H9 (cell line): ENCODE results near the gene KMT2C. TPM values are rescaled to one million over a fixed set of nuclear protein-coding genes. Genes with fewer than 3 reads are reported as not detected.

Experiments used
- DNase-seq: peaks from one replicate; pipeline ENCODE4 v3.0.0-alpha.2; 2017
- H2AFZ ChIP-seq: one replicate; pipeline ENCODE4 v1.6.1; 2013; ENCODE audit warnings: mild to moderate bottlenecking, low read length, control low read depth, moderate library complexity
- H2AK5ac ChIP-seq: 2 replicates; pipeline ENCODE4 v1.6.1; 2013; ENCODE audit warnings: low read length, control low read depth, mixed read lengths; ENCODE audit not compliant: insufficient read length
- H2BK120ac ChIP-seq: one replicate; pipeline ENCODE4 v1.6.1; 2013; ENCODE audit warnings: low read depth, mild to moderate bottlenecking, low read length, control low read depth, inconsistent platforms; ENCODE audit not compliant: poor library complexity, severe bottlenecking
- H2BK12ac ChIP-seq: 2 replicates; pipeline ENCODE4 v1.6.1; 2013; ENCODE audit warnings: low read length, control low read depth, mixed read lengths, low read depth; ENCODE audit not compliant: insufficient read length
- H2BK15ac ChIP-seq: 2 replicates; pipeline ENCODE4 v1.6.1; 2013; ENCODE audit warnings: low read depth, low read length, control low read depth
- H2BK20ac ChIP-seq: one replicate; pipeline ENCODE4 v1.6.1; 2013; ENCODE audit warnings: low read depth, mild to moderate bottlenecking, low read length, control low read depth, inconsistent platforms; ENCODE audit not compliant: poor library complexity, severe bottlenecking
- H2BK5ac ChIP-seq: 2 replicates; pipeline ENCODE4 v1.6.1; 2013; ENCODE audit warnings: low read length, control low read depth, mixed read lengths; ENCODE audit not compliant: insufficient read length
- H3K14ac ChIP-seq: 2 replicates; pipeline ENCODE4 v1.6.1; 2013; ENCODE audit warnings: low read length, control low read depth; ENCODE audit not compliant: insufficient read depth
- H3K18ac ChIP-seq: 2 replicates; pipeline ENCODE4 v1.6.1; 2013; ENCODE audit warnings: low read depth, mild to moderate bottlenecking, mixed read lengths, low read length, control low read depth; ENCODE audit not compliant: insufficient read length
- H3K23ac ChIP-seq: 2 replicates; pipeline ENCODE4 v1.6.1; 2013; ENCODE audit warnings: low read length, control low read depth, mixed read lengths, low read depth; ENCODE audit not compliant: insufficient read length
- H3K23me2 ChIP-seq: 2 replicates; pipeline ENCODE4 v1.6.1; 2013; ENCODE audit warnings: low read depth, mild to moderate bottlenecking, mixed read lengths, low read length, control low read depth; ENCODE audit not compliant: insufficient read length, poor library complexity, severe bottlenecking
- H3K27ac ChIP-seq: 2 replicates; pipeline ENCODE4 v1.5.1; 2013; ENCODE audit warnings: low read length, control low read depth, mixed read lengths, low read depth; ENCODE audit not compliant: insufficient read length
- H3K27me3 ChIP-seq: 2 replicates; pipeline ENCODE4 v1.6.1; 2013; ENCODE audit warnings: low read length, control low read depth, inconsistent platforms; ENCODE audit not compliant: insufficient read depth
- H3K4ac ChIP-seq: 2 replicates; pipeline ENCODE4 v1.6.1; 2013; ENCODE audit warnings: low read depth, mild to moderate bottlenecking, control low read depth, inconsistent platforms, low read length, moderate library complexity
- H3K4me1 ChIP-seq: 2 replicates; pipeline ENCODE4 v1.6.1; 2013; ENCODE audit warnings: low read length, control low read depth, inconsistent platforms; ENCODE audit not compliant: insufficient read depth
- H3K4me2 ChIP-seq: 2 replicates; pipeline ENCODE4 v1.6.1; 2013; ENCODE audit warnings: low read length, control low read depth, mixed read lengths; ENCODE audit not compliant: insufficient read length, insufficient read depth
- H3K56ac ChIP-seq: 2 replicates; pipeline ENCODE4 v1.6.1; 2013; ENCODE audit warnings: low read depth, mild to moderate bottlenecking, mixed read lengths, low read length, control low read depth; ENCODE audit not compliant: insufficient read length
- H3K79me1 ChIP-seq: 2 replicates; pipeline ENCODE4 v1.6.1; 2013; ENCODE audit warnings: low read depth, mild to moderate bottlenecking, moderate library complexity, low read length, control low read depth, inconsistent platforms; ENCODE audit not compliant: insufficient read depth, poor library complexity, severe bottlenecking
- H3K79me2 ChIP-seq: 2 replicates; pipeline ENCODE4 v1.6.1; 2013; ENCODE audit warnings: low read length, control low read depth, inconsistent platforms; ENCODE audit not compliant: insufficient read depth
- H3K9ac ChIP-seq: 2 replicates; pipeline ENCODE4 v1.6.1; 2013; ENCODE audit warnings: low read length, control low read depth, mixed read lengths; ENCODE audit not compliant: insufficient read length; ENCODE audit errors: extremely low read depth
- H3K9me3 ChIP-seq: one replicate; pipeline ENCODE4 v1.6.1; 2013; ENCODE audit warnings: low read depth, low read length, inconsistent platforms; ENCODE audit not compliant: control insufficient read depth
- H3T11ph ChIP-seq: one replicate; pipeline ENCODE4 v1.6.1; 2013; ENCODE audit warnings: mild to moderate bottlenecking, low read length, control low read depth, inconsistent platforms
- H4K20me1 ChIP-seq: one replicate; pipeline ENCODE4 v1.6.1; 2013; ENCODE audit not compliant: control insufficient read depth, insufficient read length, insufficient read depth
- H4K5ac ChIP-seq: 2 replicates; pipeline ENCODE4 v1.6.1; 2013; ENCODE audit warnings: low read depth, mild to moderate bottlenecking, mixed read lengths, low read length, control low read depth; ENCODE audit not compliant: insufficient read length
- H4K8ac ChIP-seq: replicated peaks from 2 replicates; pipeline ENCODE4 v1.6.1; 2013; ENCODE audit warnings: low read length, control low read depth, mixed read lengths, low read depth; ENCODE audit not compliant: insufficient read length
- H4K91ac ChIP-seq: 2 replicates; pipeline ENCODE4 v1.6.1; 2013; ENCODE audit warnings: low read depth, mild to moderate bottlenecking, moderate library complexity, mixed read lengths, low read length, control low read depth; ENCODE audit not compliant: insufficient read length
- H3K27ac Mint-ChIP-seq, 3 experiments: 2 replicates in 2 of 3; 3 replicates in 1 of 3; pipeline ENCODE4 v1.8.0; 2020 to 2021; ENCODE audit warnings: mixed read lengths in 3 of 3, mild to moderate bottlenecking in 1 of 3, moderate library complexity in 1 of 3
- H3K27me3 Mint-ChIP-seq: 2 replicates; pipeline ENCODE4 v1.8.0; 2021; ENCODE audit warnings: low read depth, mild to moderate bottlenecking, moderate library complexity, mixed read lengths
- H3K36me3 Mint-ChIP-seq, 3 experiments: 2 replicates in 2 of 3; 3 replicates in 1 of 3; pipeline ENCODE4 v1.8.0; 2020 to 2021; ENCODE audit warnings: low read depth in 3 of 3, mixed read lengths in 3 of 3; ENCODE audit not compliant: insufficient read depth in 1 of 3
- H3K4me1 Mint-ChIP-seq, 2 experiments: 2 replicates each; pipeline ENCODE4 v1.8.0; 2020; ENCODE audit warnings: mixed read lengths in 2 of 2
- H3K4me3 Mint-ChIP-seq, 2 experiments: 2 replicates in 1 of 2; 3 replicates in 1 of 2; pipeline ENCODE4 v1.8.0; 2020 to 2021; ENCODE audit warnings: mild to moderate bottlenecking in 2 of 2, mixed read lengths in 2 of 2, moderate library complexity in 1 of 2
- H3K9me3 Mint-ChIP-seq, 2 experiments: 2 replicates in 1 of 2; 3 replicates in 1 of 2; pipeline ENCODE4 v1.8.0; 2020; ENCODE audit warnings: mild to moderate bottlenecking in 2 of 2, mixed read lengths in 2 of 2, moderate library complexity in 1 of 2
- CTCF ChIP-seq: fragments of 200-600 bp; sonication (generic); conservative IDR thresholded peaks from 3 replicates; pipeline ENCODE4 v1.8.0; 2021; ENCODE audit warnings: antibody characterized with exemption, mild to moderate bottlenecking
- WGBS: extraction: QIAGEN DNeasy Blood & Tissue Kit; methylation state at CpG from one replicate; pipeline ENCODE4 v1.1.7; 2013; ENCODE audit warnings: missing lambda C conversion rate, low lambda C conversion rate, mixed read lengths; ENCODE audit not compliant: insufficient read length; ENCODE audit errors: extremely low coverage; 5-methylcytosine and 5-hydroxymethylcytosine counted together
- total RNA-seq: library from RNA; stranded (reverse); gene quantifications from 2 replicates; pipeline ENCODE4 v1.2.1, GENCODE V29; 2021

The KMT2C gene
- total RNA-seq, 1 experiment from 2014 or later: 32.2 TPM

DNA sequence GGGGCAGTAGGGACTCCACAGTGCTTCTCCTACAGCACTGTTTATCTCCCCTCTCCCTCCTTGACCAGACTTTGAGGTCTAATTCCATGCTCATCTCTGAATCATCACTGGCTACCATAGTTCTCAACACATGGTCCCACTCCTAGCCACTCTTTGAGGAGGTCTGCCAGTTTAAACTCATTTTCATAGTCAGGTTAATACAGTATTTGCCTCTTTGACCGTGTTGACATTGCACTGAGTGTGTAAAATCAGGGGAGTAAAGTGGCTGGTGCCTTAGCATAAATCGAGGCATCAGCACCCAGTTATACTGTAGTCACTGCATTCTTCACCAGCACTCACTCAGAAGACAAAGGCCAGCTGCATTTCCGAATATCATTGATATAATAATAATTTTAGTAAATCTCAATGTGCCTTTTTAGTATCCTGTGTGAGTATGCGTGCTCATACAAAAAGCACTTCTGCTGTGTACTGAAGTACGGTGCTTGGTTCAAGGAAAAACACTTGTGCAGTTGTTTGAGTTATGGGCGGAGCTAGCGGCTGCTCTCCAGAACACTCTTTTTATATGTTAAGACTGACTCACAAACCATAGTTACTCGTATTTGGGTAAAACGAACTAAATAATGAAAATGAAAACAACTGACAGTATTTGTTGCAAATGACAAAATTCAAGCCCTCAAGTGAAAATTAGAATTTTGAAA lies 320.6 kb downstream of the KMT2C start:
- peaks cover 12 to 45% (median 41%) of the 10 kb centered on the region in 3 experiments for H3K36me3 Mint-ChIP-seq
- WGBS: no CpG with 5 or more reads among the region's 9 CpGs
- no peak overlapping the region for H4K8ac ChIP-seq

More for the DNA sequence above, 320.6 kb downstream of the KMT2C start:
- Histone ChIP-seq H3K79me1 (no peaks in the 10 kb centered on the region), H3K9ac (no peak overlapping the region), H2BK120ac (no peak overlapping the region), H2BK5ac (no peak overlapping the region), H3K4me2 (no peak overlapping the region), H3K79me2 (no peaks in the 10 kb centered on the region), H2BK20ac (no peak overlapping the region), H3K18ac (no peak overlapping the region), H4K20me1 (no peaks in the 10 kb centered on the region), H3K4me1 (no peaks in the 10 kb centered on the region), H2BK12ac (no peak overlapping the region), H3K4ac (no peak overlapping the region), H3K27me3 (no peaks in the 10 kb centered on the region), H3K9me3 (no peaks in the 10 kb centered on the region), H3T11ph (no peak overlapping the region), H4K5ac (no peak overlapping the region), H2AFZ (no peak overlapping the region), H2AK5ac (no peak overlapping the region), H3K23ac (no peak overlapping the region), H4K91ac (no peak overlapping the region), H3K27ac (no peak overlapping the region), H3K56ac (no peak overlapping the region), H2BK15ac (no peak overlapping the region), H3K14ac (no peak overlapping the region), H3K23me2 (no peaks in the 10 kb centered on the region)
- no peak overlapping the region for H3K27ac Mint-ChIP-seq
- no peak for DNase-seq
- no peaks in the 10 kb centered on the region for H3K9me3 Mint-ChIP-seq
- H3K4me3 Mint-ChIP-seq: no peak overlapping the region
- H3K4me1 Mint-ChIP-seq: no peaks in the 10 kb centered on the region
- H3K27me3 Mint-ChIP-seq: no peaks in the 10 kb centered on the region
- TF ChIP-seq CTCF: no peak
